WTC11 (cell line): ENCODE measurements around the gene PRKG2. TPM values are rescaled to one million over a fixed set of nuclear protein-coding genes. Genes with fewer than 3 reads are reported as not detected.

Experiments used
- ATAC-seq: fragments of 200-7000 bp; cut with Tn5 transposase; 2 replicates; pipeline ENCODE4 v1.10.0; 2021; ENCODE audit warnings: mild to moderate bottlenecking, moderate library complexity
- CTCF ChIA-PET: fragments of 300-600 bp; sonication (Branson Sonifier 250); formaldehyde crosslinking; loops from one replicate; lab custom pipeline; 2021; ENCODE audit warnings: antibody characterized with exemption; lab: Charles Lee
- POLR2A ChIA-PET: fragments of 350-600 bp; sonication (Branson Sonifier 250); formaldehyde crosslinking; loops from one replicate; lab custom pipeline; 2021; ENCODE audit warnings: antibody characterized with exemption; lab: Charles Lee
- DNase-seq: peaks from one replicate; pipeline ENCODE4 v3.0.0; 2021; ENCODE audit warnings: low spot score
- H3K27ac Mint-ChIP-seq: 2 replicates; pipeline ENCODE4 v1.8.0; 2021; ENCODE audit warnings: mixed read lengths
- H3K27me3 Mint-ChIP-seq: 2 replicates; pipeline ENCODE4 v1.8.0; 2021; ENCODE audit warnings: low read depth, mild to moderate bottlenecking, moderate library complexity, mixed read lengths
- H3K36me3 Mint-ChIP-seq: 2 replicates; pipeline ENCODE4 v1.8.0; 2021; ENCODE audit warnings: mixed read lengths
- H3K4me1 Mint-ChIP-seq: 2 replicates; pipeline ENCODE4 v1.8.0; 2022; ENCODE audit warnings: mixed read lengths
- H3K4me3 Mint-ChIP-seq: 2 replicates; pipeline ENCODE4 v1.8.0; 2021; ENCODE audit warnings: mild to moderate bottlenecking, moderate library complexity, mixed read lengths
- H3K9me3 Mint-ChIP-seq: 2 replicates; pipeline ENCODE4 v1.8.0; 2021; ENCODE audit warnings: mixed read lengths
- CREB1 ChIP-seq: sonication (generic); formaldehyde crosslinking; IDR thresholded peaks from 2 replicates; pipeline ENCODE4 v1.8.0; 2023; ENCODE audit warnings: mild to moderate bottlenecking, missing genetic modification reagents
- CREM ChIP-seq: sonication (generic); formaldehyde crosslinking; IDR thresholded peaks from 2 replicates; pipeline ENCODE4 v1.8.1; 2022; ENCODE audit warnings: mild to moderate bottlenecking, missing genetic modification reagents, moderate library complexity
- ELF4 ChIP-seq: sonication (generic); formaldehyde crosslinking; IDR thresholded peaks from 2 replicates; pipeline ENCODE4 v1.8.1; 2022; ENCODE audit warnings: low read depth, mild to moderate bottlenecking, moderate library complexity, missing genetic modification reagents
- ETV6 ChIP-seq: sonication (generic); formaldehyde crosslinking; IDR thresholded peaks from 2 replicates; pipeline ENCODE4 v1.8.1; 2022; ENCODE audit warnings: mild to moderate bottlenecking, missing genetic modification reagents
- HMGA2 ChIP-seq: fragments of 250-450 bp; sonication (Bioruptor Pico); IDR thresholded peaks from 2 replicates; pipeline ENCODE4 v1.4.0; 2021; ENCODE audit warnings: mild to moderate bottlenecking, moderate library complexity
- IRF2 ChIP-seq: sonication (generic); formaldehyde crosslinking; IDR thresholded peaks from 2 replicates; pipeline ENCODE4 v1.8.0; 2022; ENCODE audit warnings: low read depth, missing genetic modification reagents, borderline replicate concordance
- NFYB ChIP-seq: sonication (generic); formaldehyde crosslinking; conservative IDR thresholded peaks from 2 replicates; pipeline ENCODE4 v1.8.0; 2022; ENCODE audit warnings: low read depth, missing genetic modification reagents
- NR1H2 ChIP-seq: sonication (generic); formaldehyde crosslinking; IDR thresholded peaks from 2 replicates; pipeline ENCODE4 v1.9.0; 2021; ENCODE audit warnings: mild to moderate bottlenecking, moderate library complexity, missing genetic modification reagents
- SOX15 ChIP-seq: fragments of 250-450 bp; sonication (Bioruptor Pico); IDR thresholded peaks from 2 replicates; pipeline ENCODE4 v1.9.0; 2021; ENCODE audit warnings: mild to moderate bottlenecking
- total RNA-seq: library from RNA; stranded (reverse); gene quantifications from 3 replicates; pipeline ENCODE4 v1.2.3, GENCODE V29; 2021
- TF ChIP-seq, protein P1 (sequence below): sonication (generic); formaldehyde crosslinking; conservative IDR thresholded peaks from 2 replicates; pipeline ENCODE4 v1.8.1; 2022; ENCODE audit warnings: mild to moderate bottlenecking, missing genetic modification reagents
- TF ChIP-seq, protein P2 (sequence below): fragments of 250-450 bp; sonication (Bioruptor Pico); IDR thresholded peaks from 2 replicates; pipeline ENCODE4 v1.9.0; 2021; ENCODE audit warnings: mild to moderate bottlenecking
- TF ChIP-seq, protein P3 (sequence below): sonication (generic); formaldehyde crosslinking; conservative IDR thresholded peaks from 2 replicates; pipeline ENCODE4 v1.8.1; 2023; ENCODE audit warnings: mild to moderate bottlenecking, low read depth, missing genetic modification reagents, moderate library complexity
- TF ChIP-seq, protein P4 (sequence below): sonication (generic); formaldehyde crosslinking; IDR thresholded peaks from 2 replicates; pipeline ENCODE4 v1.8.1; 2022; ENCODE audit warnings: low read depth, missing genetic modification reagents, borderline replicate concordance
- TF ChIP-seq, protein P5 (sequence below): sonication (generic); formaldehyde crosslinking; IDR thresholded peaks from 2 replicates; pipeline ENCODE4 v1.8.0; 2023; ENCODE audit warnings: missing genetic modification reagents, mild to moderate bottlenecking, borderline replicate concordance
- TF ChIP-seq, protein P6 (sequence below): sonication (generic); formaldehyde crosslinking; IDR thresholded peaks from 2 replicates; pipeline ENCODE4 v1.8.0; 2023; ENCODE audit warnings: missing genetic modification reagents
- TF ChIP-seq, protein P7 (sequence below): fragments of 250-450 bp; sonication (Bioruptor Pico); IDR thresholded peaks from 2 replicates; pipeline ENCODE4 v2.1.2; 2022; ENCODE audit warnings: mild to moderate bottlenecking, moderate library complexity
- TF ChIP-seq, protein P8 (sequence below): fragments of 250-450 bp; sonication (Bioruptor Pico); IDR thresholded peaks from 2 replicates; pipeline ENCODE4 v1.9.0; 2021; ENCODE audit warnings: moderate library complexity, mild to moderate bottlenecking, inconsistent platforms, borderline replicate concordance
- TF ChIP-seq, protein P9 (sequence below): sonication (generic); formaldehyde crosslinking; IDR thresholded peaks from 2 replicates; pipeline ENCODE4 v1.8.1; 2022; ENCODE audit warnings: missing genetic modification reagents, borderline replicate concordance

The PRKG2 gene
- total RNA-seq, 1 experiment from 2014 or later = 2.7 TPM

DNA sequence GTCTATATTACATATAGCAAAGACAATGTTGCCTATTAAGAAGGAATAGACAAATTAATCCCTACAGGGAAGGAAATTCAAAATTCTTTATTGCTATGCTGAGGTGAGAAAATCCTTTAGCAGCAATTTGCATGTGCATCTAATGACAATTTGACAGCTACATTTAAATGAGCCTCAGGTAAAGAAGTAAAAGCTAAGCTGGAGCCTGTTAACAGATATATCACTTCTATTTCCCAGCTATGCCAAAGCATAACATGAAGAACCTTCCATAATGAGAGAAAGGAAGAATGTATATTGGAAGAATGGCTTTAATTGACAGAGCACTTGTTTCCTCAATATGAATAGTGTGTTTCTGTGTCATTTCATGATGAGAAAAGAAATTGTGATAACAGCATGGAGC is 112.9 kb downstream of the PRKG2 start:
- no peak overlapping the region for H3K27ac Mint-ChIP-seq
- ChIA-PET POLR2A (no interaction called here), CTCF (no interaction called here)
- no peaks in the 10 kb centered on the region for H3K27me3 Mint-ChIP-seq
- DNase-seq = no peak
- no peak for ATAC-seq
- H3K36me3 Mint-ChIP-seq = no peaks in the 10 kb centered on the region
- H3K9me3 Mint-ChIP-seq = peaks cover under 1% of the 10 kb centered on the region; the same call in 1 of the 2 replicates
- TF ChIP-seq, protein P1, sequence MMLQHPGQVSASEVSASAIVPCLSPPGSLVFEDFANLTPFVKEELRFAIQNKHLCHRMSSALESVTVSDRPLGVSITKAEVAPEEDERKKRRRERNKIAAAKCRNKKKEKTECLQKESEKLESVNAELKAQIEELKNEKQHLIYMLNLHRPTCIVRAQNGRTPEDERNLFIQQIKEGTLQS (CRISPR knock-in tag) = no peak
- TF ChIP-seq, protein P2, sequence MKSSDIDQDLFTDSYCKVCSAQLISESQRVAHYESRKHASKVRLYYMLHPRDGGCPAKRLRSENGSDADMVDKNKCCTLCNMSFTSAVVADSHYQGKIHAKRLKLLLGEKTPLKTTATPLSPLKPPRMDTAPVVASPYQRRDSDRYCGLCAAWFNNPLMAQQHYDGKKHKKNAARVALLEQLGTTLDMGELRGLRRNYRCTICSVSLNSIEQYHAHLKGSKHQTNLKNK (CRISPR knock-in tag) = no peak
- TF ChIP-seq ETV6 (CRISPR knock-in tag) (no peak), ELF4 (CRISPR knock-in tag) (no peak), CREM (CRISPR knock-in tag) (no peak), IRF2 (CRISPR knock-in tag) (no peak), NR1H2 (CRISPR knock-in tag) (no peak), CREB1 (CRISPR knock-in tag) (no peak), SOX15 (CRISPR knock-in tag) (no peak), HMGA2 (no peak), NFYB (no peak)
- TF ChIP-seq, protein P3, sequence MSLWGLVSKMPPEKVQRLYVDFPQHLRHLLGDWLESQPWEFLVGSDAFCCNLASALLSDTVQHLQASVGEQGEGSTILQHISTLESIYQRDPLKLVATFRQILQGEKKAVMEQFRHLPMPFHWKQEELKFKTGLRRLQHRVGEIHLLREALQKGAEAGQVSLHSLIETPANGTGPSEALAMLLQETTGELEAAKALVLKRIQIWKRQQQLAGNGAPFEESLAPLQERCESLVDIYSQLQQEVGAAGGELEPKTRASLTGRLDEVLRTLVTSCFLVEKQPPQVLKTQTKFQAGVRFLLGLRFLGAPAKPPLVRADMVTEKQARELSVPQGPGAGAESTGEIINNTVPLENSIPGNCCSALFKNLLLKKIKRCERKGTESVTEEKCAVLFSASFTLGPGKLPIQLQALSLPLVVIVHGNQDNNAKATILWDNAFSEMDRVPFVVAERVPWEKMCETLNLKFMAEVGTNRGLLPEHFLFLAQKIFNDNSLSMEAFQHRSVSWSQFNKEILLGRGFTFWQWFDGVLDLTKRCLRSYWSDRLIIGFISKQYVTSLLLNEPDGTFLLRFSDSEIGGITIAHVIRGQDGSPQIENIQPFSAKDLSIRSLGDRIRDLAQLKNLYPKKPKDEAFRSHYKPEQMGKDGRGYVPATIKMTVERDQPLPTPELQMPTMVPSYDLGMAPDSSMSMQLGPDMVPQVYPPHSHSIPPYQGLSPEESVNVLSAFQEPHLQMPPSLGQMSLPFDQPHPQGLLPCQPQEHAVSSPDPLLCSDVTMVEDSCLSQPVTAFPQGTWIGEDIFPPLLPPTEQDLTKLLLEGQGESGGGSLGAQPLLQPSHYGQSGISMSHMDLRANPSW = no peak
- TF ChIP-seq, protein P4, sequence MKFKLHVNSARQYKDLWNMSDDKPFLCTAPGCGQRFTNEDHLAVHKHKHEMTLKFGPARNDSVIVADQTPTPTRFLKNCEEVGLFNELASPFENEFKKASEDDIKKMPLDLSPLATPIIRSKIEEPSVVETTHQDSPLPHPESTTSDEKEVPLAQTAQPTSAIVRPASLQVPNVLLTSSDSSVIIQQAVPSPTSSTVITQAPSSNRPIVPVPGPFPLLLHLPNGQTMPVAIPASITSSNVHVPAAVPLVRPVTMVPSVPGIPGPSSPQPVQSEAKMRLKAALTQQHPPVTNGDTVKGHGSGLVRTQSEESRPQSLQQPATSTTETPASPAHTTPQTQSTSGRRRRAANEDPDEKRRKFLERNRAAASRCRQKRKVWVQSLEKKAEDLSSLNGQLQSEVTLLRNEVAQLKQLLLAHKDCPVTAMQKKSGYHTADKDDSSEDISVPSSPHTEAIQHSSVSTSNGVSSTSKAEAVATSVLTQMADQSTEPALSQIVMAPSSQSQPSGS (CRISPR knock-in tag) = no peak
- TF ChIP-seq, protein P5, sequence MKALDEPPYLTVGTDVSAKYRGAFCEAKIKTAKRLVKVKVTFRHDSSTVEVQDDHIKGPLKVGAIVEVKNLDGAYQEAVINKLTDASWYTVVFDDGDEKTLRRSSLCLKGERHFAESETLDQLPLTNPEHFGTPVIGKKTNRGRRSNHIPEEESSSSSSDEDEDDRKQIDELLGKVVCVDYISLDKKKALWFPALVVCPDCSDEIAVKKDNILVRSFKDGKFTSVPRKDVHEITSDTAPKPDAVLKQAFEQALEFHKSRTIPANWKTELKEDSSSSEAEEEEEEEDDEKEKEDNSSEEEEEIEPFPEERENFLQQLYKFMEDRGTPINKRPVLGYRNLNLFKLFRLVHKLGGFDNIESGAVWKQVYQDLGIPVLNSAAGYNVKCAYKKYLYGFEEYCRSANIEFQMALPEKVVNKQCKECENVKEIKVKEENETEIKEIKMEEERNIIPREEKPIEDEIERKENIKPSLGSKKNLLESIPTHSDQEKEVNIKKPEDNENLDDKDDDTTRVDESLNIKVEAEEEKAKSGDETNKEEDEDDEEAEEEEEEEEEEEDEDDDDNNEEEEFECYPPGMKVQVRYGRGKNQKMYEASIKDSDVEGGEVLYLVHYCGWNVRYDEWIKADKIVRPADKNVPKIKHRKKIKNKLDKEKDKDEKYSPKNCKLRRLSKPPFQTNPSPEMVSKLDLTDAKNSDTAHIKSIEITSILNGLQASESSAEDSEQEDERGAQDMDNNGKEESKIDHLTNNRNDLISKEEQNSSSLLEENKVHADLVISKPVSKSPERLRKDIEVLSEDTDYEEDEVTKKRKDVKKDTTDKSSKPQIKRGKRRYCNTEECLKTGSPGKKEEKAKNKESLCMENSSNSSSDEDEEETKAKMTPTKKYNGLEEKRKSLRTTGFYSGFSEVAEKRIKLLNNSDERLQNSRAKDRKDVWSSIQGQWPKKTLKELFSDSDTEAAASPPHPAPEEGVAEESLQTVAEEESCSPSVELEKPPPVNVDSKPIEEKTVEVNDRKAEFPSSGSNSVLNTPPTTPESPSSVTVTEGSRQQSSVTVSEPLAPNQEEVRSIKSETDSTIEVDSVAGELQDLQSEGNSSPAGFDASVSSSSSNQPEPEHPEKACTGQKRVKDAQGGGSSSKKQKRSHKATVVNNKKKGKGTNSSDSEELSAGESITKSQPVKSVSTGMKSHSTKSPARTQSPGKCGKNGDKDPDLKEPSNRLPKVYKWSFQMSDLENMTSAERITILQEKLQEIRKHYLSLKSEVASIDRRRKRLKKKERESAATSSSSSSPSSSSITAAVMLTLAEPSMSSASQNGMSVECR (CRISPR knock-in tag) = no peak
- TF ChIP-seq, protein P6, sequence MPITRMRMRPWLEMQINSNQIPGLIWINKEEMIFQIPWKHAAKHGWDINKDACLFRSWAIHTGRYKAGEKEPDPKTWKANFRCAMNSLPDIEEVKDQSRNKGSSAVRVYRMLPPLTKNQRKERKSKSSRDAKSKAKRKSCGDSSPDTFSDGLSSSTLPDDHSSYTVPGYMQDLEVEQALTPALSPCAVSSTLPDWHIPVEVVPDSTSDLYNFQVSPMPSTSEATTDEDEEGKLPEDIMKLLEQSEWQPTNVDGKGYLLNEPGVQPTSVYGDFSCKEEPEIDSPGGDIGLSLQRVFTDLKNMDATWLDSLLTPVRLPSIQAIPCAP (CRISPR knock-in tag) = no peak
- TF ChIP-seq, protein P7, sequence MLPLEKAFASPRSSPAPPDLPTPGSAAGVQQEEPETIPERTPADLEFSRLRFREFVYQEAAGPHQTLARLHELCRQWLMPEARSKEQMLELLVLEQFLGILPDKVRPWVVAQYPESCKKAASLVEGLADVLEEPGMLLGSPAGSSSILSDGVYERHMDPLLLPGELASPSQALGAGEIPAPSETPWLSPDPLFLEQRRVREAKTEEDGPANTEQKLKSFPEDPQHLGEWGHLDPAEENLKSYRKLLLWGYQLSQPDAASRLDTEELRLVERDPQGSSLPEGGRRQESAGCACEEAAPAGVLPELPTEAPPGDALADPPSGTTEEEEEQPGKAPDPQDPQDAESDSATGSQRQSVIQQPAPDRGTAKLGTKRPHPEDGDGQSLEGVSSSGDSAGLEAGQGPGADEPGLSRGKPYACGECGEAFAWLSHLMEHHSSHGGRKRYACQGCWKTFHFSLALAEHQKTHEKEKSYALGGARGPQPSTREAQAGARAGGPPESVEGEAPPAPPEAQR (CRISPR knock-in tag) = no peak
- TF ChIP-seq, protein P8, sequence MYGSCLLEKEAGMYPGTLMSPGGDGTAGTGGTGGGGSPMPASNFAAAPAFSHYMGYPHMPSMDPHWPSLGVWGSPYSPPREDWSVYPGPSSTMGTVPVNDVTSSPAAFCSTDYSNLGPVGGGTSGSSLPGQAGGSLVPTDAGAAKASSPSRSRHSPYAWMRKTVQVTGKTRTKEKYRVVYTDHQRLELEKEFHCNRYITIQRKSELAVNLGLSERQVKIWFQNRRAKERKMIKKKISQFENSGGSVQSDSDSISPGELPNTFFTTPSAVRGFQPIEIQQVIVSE (CRISPR knock-in tag) = no peak
- TF ChIP-seq, protein P9, sequence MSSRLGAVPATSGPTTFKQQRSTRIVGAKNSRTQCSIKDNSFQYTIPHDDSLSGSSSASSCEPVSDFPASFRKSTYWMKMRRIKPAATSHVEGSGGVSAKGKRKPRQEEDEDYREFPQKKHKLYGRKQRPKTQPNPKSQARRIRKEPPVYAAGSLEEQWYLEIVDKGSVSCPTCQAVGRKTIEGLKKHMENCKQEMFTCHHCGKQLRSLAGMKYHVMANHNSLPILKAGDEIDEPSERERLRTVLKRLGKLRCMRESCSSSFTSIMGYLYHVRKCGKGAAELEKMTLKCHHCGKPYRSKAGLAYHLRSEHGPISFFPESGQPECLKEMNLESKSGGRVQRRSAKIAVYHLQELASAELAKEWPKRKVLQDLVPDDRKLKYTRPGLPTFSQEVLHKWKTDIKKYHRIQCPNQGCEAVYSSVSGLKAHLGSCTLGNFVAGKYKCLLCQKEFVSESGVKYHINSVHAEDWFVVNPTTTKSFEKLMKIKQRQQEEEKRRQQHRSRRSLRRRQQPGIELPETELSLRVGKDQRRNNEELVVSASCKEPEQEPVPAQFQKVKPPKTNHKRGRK (CRISPR knock-in tag) = no peak
- H3K4me1 Mint-ChIP-seq = no peaks in the 10 kb centered on the region
- no peak overlapping the region for H3K4me3 Mint-ChIP-seq
